NCI-H446 (cell line): ENCODE measurements around the gene CD101.

Experiments used
- DNase-seq, 2 experiments: peaks; one replicate each; lab custom pipeline; 2025; lab: John Stamatoyannopoulos, UW

Gene CD101

GRCh38 chr1:117013309-117013858 is 11.8 kb downstream of the CD101 start:
- DNase-seq, result no peak

DNA sequence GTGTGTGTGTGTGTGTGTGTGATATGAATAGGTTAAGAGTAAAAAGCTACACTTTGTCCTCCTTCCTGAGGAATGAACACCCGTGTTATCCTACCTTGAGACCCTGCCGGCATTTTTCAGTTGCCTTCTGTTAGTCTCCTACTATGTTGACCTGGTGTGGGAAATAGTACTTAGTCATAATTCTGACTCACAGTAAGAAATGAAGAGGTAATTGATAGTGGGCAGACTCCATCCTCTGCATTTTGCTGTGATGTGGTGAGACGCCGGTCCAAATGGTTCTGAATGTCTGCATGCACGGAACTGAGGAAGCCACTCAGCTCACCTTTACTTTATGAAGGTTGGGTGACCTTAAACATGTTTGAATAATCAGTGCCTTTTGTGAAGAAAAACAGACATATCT is 12.6 kb downstream of the CD101 start:
- no peak for DNase-seq

DNA sequence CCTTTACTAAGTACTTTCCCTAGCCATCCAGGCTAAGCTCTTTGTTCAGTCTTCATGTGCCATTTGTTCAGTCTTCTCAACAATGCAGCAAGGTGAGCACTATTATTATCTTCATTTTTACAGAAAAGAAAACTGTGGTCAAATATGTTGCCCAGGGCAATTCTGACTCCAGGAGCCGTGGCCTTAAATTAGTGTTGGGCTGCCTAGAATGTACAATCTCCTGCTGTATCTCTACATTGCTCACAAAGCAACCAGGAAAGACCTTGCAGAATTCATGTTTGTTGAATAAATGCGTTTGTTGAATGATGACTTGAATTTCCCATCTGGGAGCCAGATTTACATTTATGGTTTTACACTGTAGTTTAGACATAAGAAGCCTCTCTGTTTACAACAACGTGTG is 14.2 kb downstream of the CD101 start:
- DNase-seq, result no peak

- peak in 1 of 2 experiments; percentile 32 for DNase-seq
These were observed 15.5 kb downstream of the CD101 start for GRCh38 chr1:117017062-117017461.

GRCh38 chr1:117017648-117018047 is 16.1 kb downstream of the CD101 start:
- DNase-seq, result no peak

GRCh38 chr1:117020526-117021156 is 19.1 kb downstream of the CD101 start:
- no peak for DNase-seq

DNA sequence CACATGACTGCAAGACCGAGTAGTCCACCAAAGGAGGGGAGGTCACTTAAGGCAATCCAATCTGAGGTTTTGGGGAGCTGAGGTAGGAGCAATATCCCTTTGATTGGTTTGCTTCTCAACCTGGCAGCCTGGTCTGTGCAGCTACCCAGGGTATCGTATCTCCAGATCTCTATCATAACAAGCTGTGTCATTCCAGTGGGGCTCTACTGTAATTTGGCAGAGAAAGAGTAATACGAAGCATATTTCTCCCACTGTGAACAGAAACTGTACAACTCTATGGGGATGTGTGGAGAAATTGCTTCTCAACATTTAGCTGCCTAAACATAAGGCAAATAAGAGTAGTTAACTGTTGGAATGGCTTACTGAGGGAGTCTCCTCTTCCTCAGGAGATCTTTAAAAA is 20.6 kb downstream of the CD101 start:
- no peak for DNase-seq

DNA sequence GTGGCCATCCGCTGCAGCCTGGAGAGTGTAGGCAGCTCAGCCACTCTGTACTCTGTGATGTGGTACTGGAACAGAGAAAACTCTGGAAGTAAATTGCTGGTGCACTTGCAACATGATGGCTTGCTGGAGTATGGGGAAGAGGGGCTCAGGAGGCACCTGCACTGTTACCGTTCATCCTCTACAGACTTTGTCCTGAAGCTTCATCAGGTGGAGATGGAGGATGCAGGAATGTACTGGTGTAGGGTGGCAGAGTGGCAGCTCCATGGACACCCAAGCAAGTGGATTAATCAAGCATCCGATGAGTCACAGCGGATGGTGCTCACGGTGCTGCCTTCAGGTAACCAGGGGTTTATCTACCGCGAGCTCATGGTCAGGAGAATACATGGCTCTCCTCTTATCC is 24.0 kb downstream of the CD101 start:
- no peak for DNase-seq

DNA sequence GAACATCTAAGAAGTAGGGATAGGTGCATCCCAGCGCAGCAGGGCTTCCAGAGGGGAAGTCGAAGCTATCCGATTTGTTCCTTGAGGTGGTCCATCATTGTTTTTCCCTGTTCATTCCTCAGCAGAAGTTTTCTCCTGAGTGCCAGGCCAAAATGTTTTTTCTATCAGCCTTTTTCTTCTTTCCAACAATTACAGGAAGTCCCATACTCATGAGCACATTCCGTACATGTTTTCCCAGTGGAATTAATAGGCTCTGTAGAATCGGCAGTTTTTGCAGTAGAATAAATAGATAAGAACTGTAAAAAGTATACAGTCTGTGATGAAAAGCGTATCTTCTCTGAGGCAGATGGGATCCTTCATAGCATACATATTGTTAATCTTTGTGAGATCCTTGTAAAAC is 24.8 kb downstream of the CD101 start:
- no peak for DNase-seq

DNA sequence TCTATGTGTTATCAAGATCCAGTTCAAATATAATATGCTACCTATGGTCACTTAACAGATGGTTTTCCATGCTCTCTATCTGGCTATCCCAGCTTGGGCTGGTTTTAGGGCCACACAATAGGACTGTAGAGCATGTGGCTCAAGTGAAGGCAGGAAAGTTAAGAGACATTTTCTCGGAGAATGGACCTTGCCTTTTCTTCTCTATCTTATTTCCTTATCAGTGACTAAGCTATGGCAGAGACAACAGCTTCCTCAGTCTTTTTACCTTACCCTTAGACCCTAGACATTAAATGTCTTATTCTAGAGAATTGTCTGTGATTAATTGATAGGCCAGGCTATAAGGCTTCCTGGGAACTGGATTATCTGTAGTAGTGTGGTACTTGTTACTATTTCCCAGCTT is 28.1 kb downstream of the CD101 start:
- DNase-seq, result no peak

- DNase-seq, result no peak
These were observed 28.8 kb downstream of the CD101 start for GRCh38 chr1:117030271-117030877.

DNA sequence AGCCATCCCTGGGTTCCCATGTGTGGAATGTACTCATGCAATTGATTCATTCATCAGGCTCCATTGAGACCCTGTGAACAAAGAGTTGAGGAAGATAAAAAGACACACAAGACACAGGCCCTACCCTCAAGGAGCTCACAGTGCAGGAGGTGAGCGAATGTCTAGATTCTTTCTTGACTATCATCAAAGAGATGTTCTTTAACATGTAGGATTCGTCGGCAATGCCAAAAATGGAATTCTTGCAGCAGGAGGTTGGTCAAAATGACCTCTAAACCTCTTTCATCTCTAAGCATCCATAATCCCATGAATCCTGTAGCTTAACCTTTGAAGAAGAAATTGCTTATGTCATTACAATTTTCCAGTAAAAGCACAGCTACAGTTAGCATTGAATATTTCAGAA is 30.7 kb downstream of the CD101 start:
- no peak for DNase-seq

GRCh38 chr1:117032681-117033539 is 31.4 kb downstream of the CD101 start:
- DNase-seq, result no peak

DNA sequence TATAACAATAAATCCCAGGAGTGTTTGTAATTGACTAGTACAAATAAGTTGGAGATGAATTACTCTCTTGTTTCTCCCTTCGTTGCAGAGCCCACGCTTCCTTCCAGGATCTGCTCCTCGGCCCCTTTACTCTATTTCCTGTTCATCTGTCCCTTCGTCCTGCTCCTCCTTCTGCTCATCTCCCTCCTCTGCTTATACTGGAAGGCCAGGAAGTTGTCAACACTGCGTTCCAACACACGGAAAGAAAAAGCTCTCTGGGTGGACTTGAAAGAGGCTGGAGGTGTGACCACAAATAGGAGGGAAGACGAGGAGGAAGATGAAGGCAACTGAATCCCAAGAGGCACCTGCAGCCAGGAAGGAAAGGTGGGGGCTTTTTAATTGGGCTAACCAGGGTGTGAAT is 32.2 kb downstream of the CD101 start:
- no peak for DNase-seq

GRCh38 chr1:117034791-117035290 is 33.3 kb downstream of the CD101 start:
- no peak for DNase-seq

DNA sequence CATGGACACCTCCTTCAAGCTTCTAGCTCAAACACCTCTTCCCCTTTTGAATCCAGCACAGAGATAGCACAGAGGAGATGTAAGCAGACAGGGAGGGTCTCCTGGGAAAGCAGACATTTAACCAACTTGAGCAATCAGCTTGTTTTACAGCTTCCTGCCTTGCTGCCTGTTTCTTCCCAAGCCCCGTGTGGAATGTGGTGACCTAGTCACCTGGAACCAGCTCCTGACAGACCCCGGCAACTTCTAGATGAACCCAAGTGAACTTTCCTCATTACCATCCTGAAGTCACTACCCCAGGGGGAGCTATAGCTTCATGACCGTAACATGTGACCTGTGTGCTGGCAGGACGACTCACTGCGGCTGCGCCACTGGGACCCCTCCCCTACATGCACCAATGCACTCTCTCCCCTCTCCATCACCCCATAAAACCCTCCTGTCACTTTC is 34.5 kb downstream of the CD101 start:
- DNase-seq, result no peak

- DNase-seq, result no peak
These were observed 36.2 kb downstream of the CD101 start for GRCh38 chr1:117037802-117038201.

- no peak for DNase-seq
These were observed 36.7 kb downstream of the CD101 start for GRCh38 chr1:117038236-117038635.

GRCh38 chr1:117044217-117044616 is 42.7 kb downstream of the CD101 start:
- DNase-seq, result no peak

GRCh38 chr1:117045644-117046043 is 44.1 kb downstream of the CD101 start:
- peak; percentile 29 to 83 for DNase-seq

DNA sequence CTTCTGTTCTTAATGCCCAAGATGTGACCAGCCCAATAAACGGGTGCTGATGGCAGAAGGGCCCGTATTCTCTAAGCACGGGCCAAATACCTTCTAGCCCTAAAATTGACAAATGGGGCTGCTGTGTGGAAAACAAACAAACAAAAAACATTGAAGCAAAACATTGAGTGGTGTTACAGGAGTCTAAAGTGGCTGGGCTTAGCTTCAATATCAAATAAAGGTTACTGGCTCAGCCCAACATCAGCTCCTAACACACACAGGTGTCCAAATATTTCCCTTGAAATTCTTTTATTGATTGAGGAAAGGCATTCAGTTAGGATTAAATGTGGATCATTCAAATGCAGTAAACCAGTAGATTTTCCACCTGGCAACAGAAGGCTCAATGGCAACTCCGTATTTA is 45.2 kb downstream of the CD101 start:
- DNase-seq, result no peak

DNA sequence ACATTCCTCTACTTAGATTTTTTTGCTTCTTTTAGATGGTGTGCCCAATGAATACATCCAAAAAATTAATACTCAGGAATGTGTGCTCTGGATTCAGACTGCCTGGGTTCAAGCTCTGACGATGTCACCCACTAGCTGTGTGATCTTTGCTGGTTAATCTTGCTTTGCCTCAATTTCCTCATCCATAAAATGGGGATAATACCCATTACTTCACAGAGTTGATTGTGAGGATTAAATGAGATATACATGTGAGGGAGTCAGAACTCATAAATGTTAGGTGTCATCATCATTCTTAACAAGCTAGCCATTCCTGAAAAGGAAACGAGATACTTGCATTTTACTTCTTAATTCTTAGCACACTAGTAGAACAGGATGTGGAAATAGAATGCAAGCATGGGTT is 45.7 kb downstream of the CD101 start:
- no peak for DNase-seq

- DNase-seq, result no peak
These were observed 48.3 kb downstream of the CD101 start for GRCh38 chr1:117049857-117050256.
